H1 (cell line): ENCODE measurements around the gene SHCBP1L. TPM values are rescaled to one million over a fixed set of nuclear protein-coding genes. Genes with fewer than 3 reads are reported as not detected.

Experiments used
- CTCF ChIA-PET: fragments of 300-600 bp; sonication (Branson Sonifier 250); formaldehyde crosslinking; loops from one replicate; lab custom pipeline; 2021; ENCODE audit not compliant: partially characterized antibody; lab: Charles Lee
- POLR2A ChIA-PET: fragments of 300-600 bp; sonication (Branson Sonifier 250); formaldehyde crosslinking; loops from one replicate; lab custom pipeline; 2021; ENCODE audit warnings: inconsistent platforms; ENCODE audit not compliant: partially characterized antibody; lab: Charles Lee
- DNase-seq, 2 experiments: peaks; one replicate each; pipeline versions ENCODE4 v3.0.0 to v3.0.0-alpha.2; 2010 to 2022; ENCODE audit warnings: low spot score in 2 of 2, low read depth in 1 of 2, mixed read lengths in 1 of 2
- FAIRE-seq: peaks from 2 replicates; lab custom pipeline; 2011; peaks lifted over from hg19 to GRCh38; lab: Jason Lieb, UNC
- H2AFZ ChIP-seq: 2 replicates; pipeline ENCODE4 v1.8.1; 2012; ENCODE audit warnings: low read length, inconsistent platforms
- H2AK5ac ChIP-seq: 2 replicates; pipeline ENCODE4 v1.6.1; 2013; ENCODE audit warnings: low read depth, low read length
- H2BK120ac ChIP-seq: replicated peaks from 2 replicates; pipeline ENCODE3; 2013; ENCODE audit warnings: low read depth, low read length, inconsistent platforms
- H2BK12ac ChIP-seq: 2 replicates; pipeline ENCODE4 v1.6.1; 2013; ENCODE audit warnings: low read depth, low read length
- H2BK15ac ChIP-seq: 2 replicates; pipeline ENCODE4 v1.6.1; 2013; ENCODE audit warnings: low read length
- H2BK20ac ChIP-seq: 2 replicates; pipeline ENCODE4 v1.6.1; 2013; ENCODE audit warnings: low read length
- H2BK5ac ChIP-seq: 2 replicates; pipeline ENCODE4 v1.6.1; 2013; ENCODE audit warnings: low read depth, low read length
- H3K14ac ChIP-seq: 2 replicates; pipeline ENCODE4 v1.6.1; 2013; ENCODE audit warnings: inconsistent platforms; ENCODE audit not compliant: insufficient read length
- H3K18ac ChIP-seq: 2 replicates; pipeline ENCODE4 v1.6.1; 2013; ENCODE audit warnings: low read length; ENCODE audit errors: extremely low read depth
- H3K23ac ChIP-seq: 2 replicates; pipeline ENCODE4 v1.6.1; 2013; ENCODE audit warnings: inconsistent platforms; ENCODE audit not compliant: insufficient read length
- H3K23me2 ChIP-seq: 2 replicates; pipeline ENCODE4 v1.6.1; 2013; ENCODE audit warnings: low read depth, low read length
- H3K27ac ChIP-seq: 2 replicates; pipeline ENCODE4 v1.6.1; 2011; ENCODE audit warnings: low read depth, low read length, inconsistent platforms
- H3K27me3 ChIP-seq, 4 experiments: replicated peaks in 1 of 4; 1 replicate in 1 of 4; 2 replicates in 3 of 4; pipeline versions ENCODE4 v1.6.1 to v1.8.1; 2011 to 2013; ENCODE audit warnings: low read length in 3 of 4, mild to moderate bottlenecking in 3 of 4, inconsistent platforms in 2 of 4, mixed read lengths in 2 of 4, moderate library complexity in 1 of 4; ENCODE audit not compliant: control insufficient read depth in 3 of 4, insufficient read depth in 3 of 4; ENCODE audit errors: extremely low read depth in 1 of 4
- H3K36me3 ChIP-seq, 4 experiments: 2 replicates each; pipeline versions ENCODE4 v1.6.1 to v1.8.1; 2011 to 2013; ENCODE audit warnings: mild to moderate bottlenecking in 4 of 4, low read length in 3 of 4, moderate library complexity in 2 of 4, control low read depth in 1 of 4, inconsistent platforms in 1 of 4; ENCODE audit not compliant: insufficient read depth in 4 of 4, control insufficient read depth in 2 of 4
- H3K4ac ChIP-seq: replicated peaks from 2 replicates; pipeline ENCODE3; 2013; ENCODE audit warnings: low read length, low read depth, mixed read lengths, inconsistent platforms; ENCODE audit not compliant: insufficient read length
- H3K4me1 ChIP-seq, 4 experiments: replicated peaks in 1 of 4; 1 replicate in 1 of 4; 2 replicates in 3 of 4; pipeline versions ENCODE4 v1.6.1 to v1.8.1; 2011 to 2013; ENCODE audit warnings: low read length in 3 of 4, inconsistent platforms in 2 of 4, mixed read lengths in 1 of 4; ENCODE audit not compliant: insufficient read depth in 4 of 4, control insufficient read depth in 3 of 4
- H3K4me2 ChIP-seq, 2 experiments: 2 replicates each; pipeline versions ENCODE4 v1.6.1 to v1.8.1; 2011 to 2013; ENCODE audit warnings: low read depth in 2 of 2, low read length in 2 of 2, control low read depth in 1 of 2, inconsistent platforms in 1 of 2, mild to moderate bottlenecking in 1 of 2; ENCODE audit not compliant: insufficient read depth in 1 of 2
- H3K4me3 ChIP-seq, 4 experiments: fragments of 200-600, 300-600 bp in 1 of 4; sonication (generic), shearing (Covaris generic), sonication (Bioruptor Twin) in 1 of 4; 2 replicates each; pipeline versions ENCODE4 v1.5.1 to v1.8.1; 2011 to 2016; ENCODE audit warnings: low read length in 4 of 4, low read depth in 3 of 4, control low read depth in 2 of 4, inconsistent platforms in 2 of 4, mild to moderate bottlenecking in 2 of 4, mixed read lengths in 1 of 4, moderate library complexity in 1 of 4; ENCODE audit not compliant: insufficient read depth in 2 of 4; ENCODE audit errors: extremely low read depth in 1 of 4
- H3K56ac ChIP-seq: replicated peaks from 2 replicates; pipeline ENCODE3; 2013; ENCODE audit warnings: low read depth, mild to moderate bottlenecking, mixed read lengths, low read length, inconsistent platforms; ENCODE audit not compliant: insufficient read length
- H3K79me1 ChIP-seq: 2 replicates; pipeline ENCODE4 v1.6.1; 2013; ENCODE audit warnings: low read depth, low read length, control low read depth
- H3K79me2 ChIP-seq, 2 experiments: 2 replicates each; pipeline versions ENCODE4 v1.6.1 to v1.8.1; 2012 to 2013; ENCODE audit warnings: low read length in 2 of 2, mild to moderate bottlenecking in 2 of 2, inconsistent platforms in 1 of 2; ENCODE audit not compliant: insufficient read depth in 2 of 2, control insufficient read depth in 1 of 2
- H3K9ac ChIP-seq, 4 experiments: replicated peaks in 1 of 4; 1 replicate in 1 of 4; 2 replicates in 3 of 4; pipeline versions ENCODE4 v1.6.1 to v1.8.1; 2011 to 2013; ENCODE audit warnings: low read depth in 3 of 4, low read length in 3 of 4, control low read depth in 2 of 4, mild to moderate bottlenecking in 2 of 4, moderate library complexity in 2 of 4, inconsistent platforms in 1 of 4; ENCODE audit errors: extremely low read depth in 1 of 4
- H3K9me3 ChIP-seq, 2 experiments: 2 replicates each; pipeline versions ENCODE4 v1.6.1 to v1.8.1; 2012 to 2013; ENCODE audit warnings: mild to moderate bottlenecking in 2 of 2, moderate library complexity in 2 of 2, control low read depth in 1 of 2, inconsistent platforms in 1 of 2, low read depth in 1 of 2, low read length in 1 of 2, mixed read lengths in 1 of 2; ENCODE audit not compliant: insufficient read depth in 2 of 2
- H4K20me1 ChIP-seq, 2 experiments: replicated peaks in 1 of 2; 2 replicates each; pipeline versions ENCODE3 to v1.8.1; 2011 to 2013; ENCODE audit warnings: inconsistent platforms in 2 of 2, low read length in 2 of 2, mild to moderate bottlenecking in 1 of 2; ENCODE audit not compliant: insufficient read depth in 2 of 2, control insufficient read depth in 1 of 2
- H4K5ac ChIP-seq: 2 replicates; pipeline ENCODE4 v1.6.1; 2013; ENCODE audit warnings: low read length, low read depth, mixed read lengths, inconsistent platforms; ENCODE audit not compliant: insufficient read length
- H4K8ac ChIP-seq: 2 replicates; pipeline ENCODE4 v1.8.0; 2013; ENCODE audit warnings: mild to moderate bottlenecking, moderate library complexity, low read length, inconsistent platforms; ENCODE audit not compliant: insufficient read depth; ENCODE audit errors: extremely low read depth
- H4K91ac ChIP-seq: replicated peaks from 2 replicates; pipeline ENCODE3; 2013; ENCODE audit warnings: low read length, mixed read lengths, inconsistent platforms; ENCODE audit not compliant: insufficient read length
- CHD1 ChIP-seq: IDR thresholded peaks from 2 replicates; pipeline ENCODE4 v1.6.1; 2012; ENCODE audit warnings: low read depth, low read length, improper control_type of control experiment
- MAX ChIP-seq: IDR thresholded peaks from 2 replicates; pipeline ENCODE4 v1.6.1; 2012; ENCODE audit warnings: inconsistent platforms
- YY1 ChIP-seq: IDR thresholded peaks from 2 replicates; pipeline ENCODE4 v1.6.1; 2011; ENCODE audit warnings: low read depth, mild to moderate bottlenecking, low read length
- WGBS, 2 experiments: shearing (Covaris generic) in 1 of 2; methylation state at CpG; one replicate each; pipeline versions ENCODE4 v1.1.6 to v1.1.7; 2013 to 2015; ENCODE audit warnings: low lambda C conversion rate in 2 of 2, mixed read lengths in 2 of 2, inconsistent platforms in 1 of 2, low coverage in 1 of 2, missing lambda C conversion rate in 1 of 2; ENCODE audit not compliant: insufficient replicate concordance in 2 of 2, insufficient coverage in 1 of 2, insufficient read length in 1 of 2; ENCODE audit errors: extremely low coverage in 1 of 2, missing lambda C conversion rate in 1 of 2; 5-methylcytosine and 5-hydroxymethylcytosine counted together
- polyA plus RNA-seq, 7 experiments: library from polyadenylated mRNA; depleted of rRNA in 3 of 7; stranded (reverse) in 5 of 7; unstranded in 2 of 7; fragments of >200 nt in 5 of 7; fragments of 200-250 nt in 2 of 7; gene quantifications; 1 replicate in 5 of 7; 2 replicates in 1 of 7; 4 replicates in 1 of 7; pipeline versions ENCODE4 v1.2.1 to v1.2.3, GENCODE V29; 2011 to 2013; ENCODE audit warnings: missing spikeins in 2 of 7, mixed read lengths in 2 of 7
- total RNA-seq: library from RNA; stranded (reverse); fragmentation: NEBNext Ultra II Directional; extraction: Animal tissue kit (Norgen Biotek cat#: 25700); gene quantifications from 2 replicates; pipeline ENCODE4 v1.2.1, GENCODE V29; 2021

SHCBP1L gene
- total and polyA plus RNA-seq, 2 of the 8 experiments (the other 6 are each of a cell fraction or from before 2014, with no cell fraction given): not detected

- Histone ChIP-seq H3K4me2 (no peak overlapping the region), H4K5ac (no peak overlapping the region), H4K8ac (no peak overlapping the region), H3K14ac (no peak overlapping the region), H3K23me2 (no peaks in the 10 kb centered on the region), H2BK12ac (no peak overlapping the region), H2AK5ac (no peak overlapping the region), H3K27ac (no peak overlapping the region), H2BK15ac (no peak overlapping the region), H4K91ac (no peak overlapping the region), H2AFZ (no peak overlapping the region), H3K4ac (no peak overlapping the region), H2BK5ac (no peak overlapping the region), H3K4me3 (no peak overlapping the region), H3K27me3 (no peaks in the 10 kb centered on the region), H3K79me2 (no peaks in the 10 kb centered on the region), H3K9me3 (no peaks in the 10 kb centered on the region), H3K4me1 (no peaks in the 10 kb centered on the region), H3K18ac (no peak overlapping the region), H3K79me1 (no peaks in the 10 kb centered on the region), H3K23ac (no peak overlapping the region), H2BK20ac (no peak overlapping the region), H3K36me3 (no peaks in the 10 kb centered on the region), H4K20me1 (no peaks in the 10 kb centered on the region), H2BK120ac (no peak overlapping the region), H3K56ac (no peak overlapping the region), H3K9ac (no peak overlapping the region)
- no peak for TF ChIP-seq CHD1
- TF ChIP-seq MAX: no peak
- no peak for TF ChIP-seq YY1
- FAIRE-seq (no peak), DNase-seq (no peak)
- ChIA-PET POLR2A (no interaction called here), CTCF (interaction anchor here (0.7 to 1.7 kb wide), 4 partner anchors 13 to 305 kb away, joined by 3 to 5 read pairs (median 3); no protein-coding TSS in a partner anchor)
- WGBS, 2 experiments: 82% methylated on average over 4 of the region's 4 CpGs; no CpG with 5 or more reads in 1 of the 2 experiments
Measured at GRCh38 chr1:183000167-183000962, 47.4 kb upstream of the SHCBP1L start.
